ACC112 (cell line): ENCODE measurements around the gene TP73.
"Not testable (repeated sequence)": the region's sequence is repeated elsewhere in the genome, so short reads cannot be mapped to it uniquely, and the experiment has no call there.

Experiments
- H2AFZ ChIP-seq: fragments of 200-600 bp; sonication (generic); one replicate; pipeline ENCODE4 v1.6.0; 2017; ENCODE audit warnings: antibody characterized with exemption, low read length; ENCODE audit not compliant: unreplicated experiment
- H3K27ac ChIP-seq: fragments of 200-600 bp; sonication (generic); 2 replicates; pipeline ENCODE4 v1.5.1; 2014; ENCODE audit warnings: low read depth, mild to moderate bottlenecking, antibody characterized with exemption, low read length, moderate library complexity
- H3K27me3 ChIP-seq: fragments of 200-600 bp; sonication (generic); 2 replicates; pipeline ENCODE4 v1.6.1; 2014; ENCODE audit warnings: mild to moderate bottlenecking, antibody characterized with exemption, low read length, moderate library complexity, mixed read lengths; ENCODE audit not compliant: insufficient read depth
- H3K36me3 ChIP-seq: fragments of 200-600 bp; sonication (generic); 2 replicates; pipeline ENCODE4 v1.6.1; 2016; ENCODE audit warnings: mild to moderate bottlenecking, antibody characterized with exemption, low read length, moderate library complexity, mixed read lengths; ENCODE audit not compliant: insufficient read depth
- H3K4me1 ChIP-seq: fragments of 200-600 bp; sonication (generic); one replicate; pipeline ENCODE4 v1.6.1; 2016; ENCODE audit warnings: low read length, mixed read lengths; ENCODE audit not compliant: insufficient read depth, unreplicated experiment, control insufficient read depth
- H3K4me3 ChIP-seq: fragments of 200-600 bp; sonication (generic); 2 replicates; pipeline ENCODE4 v1.5.1; 2014; ENCODE audit warnings: mild to moderate bottlenecking, low read depth, low read length
- H3K79me2 ChIP-seq: fragments of 200-600 bp; sonication (generic); one replicate; pipeline ENCODE4 v1.6.0; 2016; ENCODE audit warnings: low read length; ENCODE audit not compliant: control insufficient read depth, unreplicated experiment, insufficient read depth

The TP73 gene

GRCh38 chr1:3746830-3747521, 94.7 kb downstream of the TP73 start:
- peak overlapping the region; percentile 3 for H2AFZ ChIP-seq
- peaks cover 7% of the 10 kb centered on the region; the same call in 1 of the 2 replicates for H3K27me3 ChIP-seq
- H3K4me1 ChIP-seq = peaks cover 19% of the 10 kb centered on the region
- no peaks in the 10 kb centered on the region for H3K36me3 ChIP-seq
- peaks cover 17% of the 10 kb centered on the region for H3K79me2 ChIP-seq
- peak overlapping the region; percentile 76 for H3K4me3 ChIP-seq
- no peak overlapping the region for H3K27ac ChIP-seq

GRCh38 chr1:3747522-3747848, 95.2 kb downstream of the TP73 start:
- H2AFZ ChIP-seq = peak overlapping the region; percentile 14

GRCh38 chr1:3747903-3748302, 95.6 kb downstream of the TP73 start:
- Histone ChIP-seq H3K27me3 (peaks cover 15% of the 10 kb centered on the region; the same call in 1 of the 2 replicates), H3K79me2 (peaks cover 17% of the 10 kb centered on the region), H3K4me1 (peaks cover 19% of the 10 kb centered on the region), H3K4me3 (peak overlapping the region; percentile 76), H2AFZ (peak overlapping the region; percentile 14), H3K36me3 (no peaks in the 10 kb centered on the region), H3K27ac (no peak overlapping the region)

More at GRCh38 chr1:3747522-3747848, 95.2 kb downstream of the TP73 start:
- Histone ChIP-seq H3K4me1 (peaks cover 19% of the 10 kb centered on the region), H3K27ac (no peak overlapping the region), H3K27me3 (peaks cover 11% of the 10 kb centered on the region; the same call in 1 of the 2 replicates), H3K36me3 (no peaks in the 10 kb centered on the region), H3K4me3 (peak overlapping the region; percentile 76), H3K79me2 (peaks cover 17% of the 10 kb centered on the region)

- not testable (repeated sequence) for H3K4me3 ChIP-seq, H3K36me3 ChIP-seq, H3K27ac ChIP-seq, H2AFZ ChIP-seq
- Histone ChIP-seq H3K79me2 (peaks cover 17% of the 10 kb centered on the region), H3K4me1 (peaks cover 19% of the 10 kb centered on the region), H3K27me3 (peaks cover 18% of the 10 kb centered on the region; the same call in 1 of the 2 replicates)
These were observed 96.1 kb downstream of the TP73 start for GRCh38 chr1:3748316-3748900.

DNA sequence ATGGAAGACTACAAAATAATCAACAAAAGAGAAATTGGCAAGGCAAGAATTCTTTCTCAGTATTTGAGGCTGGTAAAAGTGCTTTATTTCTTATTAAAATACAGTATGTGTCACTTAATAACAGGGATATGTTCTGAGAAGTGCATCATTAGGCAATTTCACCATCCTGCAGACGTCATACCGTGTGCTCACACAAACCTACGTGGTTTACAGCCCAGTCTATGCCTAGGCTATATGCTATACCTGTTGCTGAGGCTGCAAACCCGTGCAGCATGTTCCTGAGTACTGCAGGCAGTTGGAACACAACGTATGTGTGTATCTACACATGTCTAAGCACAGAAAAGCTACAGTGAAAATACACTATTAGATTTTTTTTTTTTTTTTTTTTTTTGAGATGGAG, 97.2 kb downstream of the TP73 start:
- H3K36me3 ChIP-seq = no peaks in the 10 kb centered on the region
- H3K4me3 ChIP-seq = no peak overlapping the region
- no peak overlapping the region for H2AFZ ChIP-seq
- peaks cover 28% of the 10 kb centered on the region; the same call in 1 of the 2 replicates for H3K27me3 ChIP-seq
- peaks cover 17% of the 10 kb centered on the region for H3K79me2 ChIP-seq
- H3K4me1 ChIP-seq = peaks cover 19% of the 10 kb centered on the region
- no peak overlapping the region for H3K27ac ChIP-seq

- Histone ChIP-seq H3K27me3 (peaks cover 38% of the 10 kb centered on the region), H2AFZ (no peak overlapping the region), H3K36me3 (no peaks in the 10 kb centered on the region), H3K27ac (no peak overlapping the region), H3K79me2 (peaks cover 9% of the 10 kb centered on the region), H3K4me3 (no peak overlapping the region), H3K4me1 (peaks cover 14% of the 10 kb centered on the region)
These were observed 98.4 kb downstream of the TP73 start for GRCh38 chr1:3750741-3751140.

GRCh38 chr1:3752400-3752945, 100.2 kb downstream of the TP73 start, which contains the start of gene CCDC27:
CCDC27 (plus strand) TSS chr1:3752450; CDS start chr1:3752482, 32 bp downstream.
- H2AFZ ChIP-seq = no peak within 1 kb of the TSS
- H3K27ac ChIP-seq = no peak within 1 kb of the TSS
- H3K4me1 ChIP-seq = peaks cover 6% of the 10 kb centered on the region
- no peaks in the 10 kb centered on the region for H3K79me2 ChIP-seq
- peaks cover 39% of the 10 kb centered on the region for H3K27me3 ChIP-seq
- H3K4me3 ChIP-seq = no peak within 1 kb of the TSS
- H3K36me3 ChIP-seq = no peaks in the 10 kb centered on the region

DNA sequence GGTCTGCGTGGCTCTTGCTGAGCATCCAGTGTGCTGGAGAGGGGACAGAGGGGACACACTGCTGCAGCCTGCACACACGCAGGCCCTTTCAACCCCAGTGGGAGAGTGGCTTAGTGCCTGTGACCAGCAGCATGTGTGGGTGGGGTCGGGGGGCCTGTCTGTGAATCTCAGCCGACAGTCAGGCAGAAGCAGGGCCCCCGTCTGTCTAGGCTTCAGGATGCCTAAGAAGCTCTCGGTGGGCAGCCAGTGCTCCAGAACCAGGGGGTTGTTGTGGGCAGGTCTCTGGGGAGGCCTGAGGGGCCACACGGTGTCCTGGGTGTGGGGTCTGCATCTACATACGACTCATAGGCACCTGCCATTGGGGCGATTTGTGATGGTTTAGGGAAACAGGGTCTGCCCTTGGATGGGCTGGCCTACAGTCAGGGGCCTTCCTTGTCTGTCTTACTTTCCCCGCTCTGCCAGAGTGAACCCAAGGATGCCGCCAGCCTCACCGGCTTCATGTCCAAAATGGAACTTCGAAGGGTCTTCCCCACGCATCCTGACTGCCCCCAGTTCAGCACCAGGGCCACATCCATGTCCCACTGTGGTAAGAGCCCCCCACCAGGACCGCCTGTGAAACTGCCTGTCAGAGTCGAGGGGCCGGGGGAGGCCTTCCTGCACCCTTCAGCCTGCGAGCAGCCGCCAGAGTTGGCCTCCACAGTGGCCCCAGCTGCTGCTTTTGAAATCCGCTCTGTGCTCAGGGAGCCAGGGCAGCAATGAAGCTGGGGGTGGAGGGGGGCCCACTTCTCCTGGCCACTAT, 101.5 kb downstream of the TP73 start:
- Histone ChIP-seq H3K36me3 (no peaks in the 10 kb centered on the region), H3K4me1 (no peaks in the 10 kb centered on the region), H3K27ac (no peak overlapping the region), H2AFZ (no peak overlapping the region), H3K79me2 (no peaks in the 10 kb centered on the region), H3K27me3 (peaks cover 39% of the 10 kb centered on the region), H3K4me3 (no peak overlapping the region)

DNA sequence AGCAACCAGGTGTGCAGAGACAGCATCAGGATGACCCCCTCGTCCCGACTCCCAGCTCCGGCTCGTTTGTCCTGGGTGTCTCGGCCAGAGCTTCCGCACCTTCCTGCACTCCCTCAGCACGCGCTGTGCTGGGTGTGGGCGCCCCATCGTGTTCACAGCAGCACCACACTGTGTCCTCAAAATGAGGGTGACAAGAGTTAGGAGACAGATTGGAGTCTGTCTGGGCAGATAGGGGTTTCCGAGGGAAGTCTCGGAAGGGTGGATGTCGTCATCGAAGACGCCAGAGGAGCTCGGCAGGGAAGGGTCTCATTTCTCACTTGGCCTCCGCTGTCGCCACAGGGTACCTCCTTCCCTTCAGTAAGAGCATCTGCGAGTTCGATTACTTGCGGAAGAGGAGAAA, 104.1 kb downstream of the TP73 start:
- Histone ChIP-seq H2AFZ (no peak overlapping the region), H3K4me3 (no peak overlapping the region), H3K27ac (no peak overlapping the region)

GRCh38 chr1:3759164-3759563, 106.8 kb downstream of the TP73 start:
- H3K4me3 ChIP-seq = no peak overlapping the region

More for the DNA sequence above, 104.1 kb downstream of the TP73 start:
- Histone ChIP-seq H3K4me1 (no peaks in the 10 kb centered on the region), H3K27me3 (peaks cover 55% of the 10 kb centered on the region), H3K36me3 (no peaks in the 10 kb centered on the region), H3K79me2 (no peaks in the 10 kb centered on the region)

More at GRCh38 chr1:3759164-3759563, 106.8 kb downstream of the TP73 start:
- Histone ChIP-seq H3K79me2 (no peaks in the 10 kb centered on the region), H3K4me1 (no peaks in the 10 kb centered on the region), H3K27me3 (peaks cover 57% of the 10 kb centered on the region), H3K36me3 (no peaks in the 10 kb centered on the region), H2AFZ (no peak overlapping the region), H3K27ac (no peak overlapping the region)
